GM19238 (cell line): ENCODE results near the gene ZIC4.

Source experiments
- DNase-seq: peaks from one replicate; pipeline ENCODE4 v3.0.0; 2011; ENCODE audit warnings: low spot score; ENCODE audit not compliant: insufficient read length

ZIC4 gene

GRCh38 chr3:147406028-147406931, at the start of gene ZIC4:
ZIC4 (minus strand) TSS chr3:147406543; CDS start chr3:147402797, 3,746 bp downstream.
- DNase-seq: no peak

GRCh38 chr3:147449669-147450068, 43.3 kb upstream of the ZIC4 start:
- no peak for DNase-seq

- DNase-seq: no peak
Observed at GRCh38 chr3:147447224-147447623, 40.9 kb upstream of the ZIC4 start.

- DNase-seq: no peak
Observed at GRCh38 chr3:147431751-147432150, 25.4 kb upstream of the ZIC4 start.

GRCh38 chr3:147428754-147429153, 22.4 kb upstream of the ZIC4 start:
- DNase-seq: no peak

- no peak for DNase-seq
Observed at GRCh38 chr3:147428326-147428725, 22.0 kb upstream of the ZIC4 start.

GRCh38 chr3:147427746-147428145, 21.4 kb upstream of the ZIC4 start:
- DNase-seq: no peak

- no peak for DNase-seq
Observed at GRCh38 chr3:147426931-147427330, 20.6 kb upstream of the ZIC4 start.

GRCh38 chr3:147425388-147425850, 19.1 kb upstream of the ZIC4 start:
- no peak for DNase-seq

GRCh38 chr3:147424581-147425387, 18.4 kb upstream of the ZIC4 start:
- DNase-seq: no peak

- DNase-seq: no peak
Observed at GRCh38 chr3:147423798-147424580, 17.6 kb upstream of the ZIC4 start.

- no peak for DNase-seq
Observed at GRCh38 chr3:147423537-147423797, 17.1 kb upstream of the ZIC4 start.

- no peak for DNase-seq
Observed at GRCh38 chr3:147422601-147423536, 16.5 kb upstream of the ZIC4 start.

- no peak for DNase-seq
Observed at GRCh38 chr3:147422196-147422595, 15.9 kb upstream of the ZIC4 start.

- DNase-seq: no peak
Observed at GRCh38 chr3:147421184-147421912, 15.0 kb upstream of the ZIC4 start.

- DNase-seq: no peak
Observed at GRCh38 chr3:147420353-147421183, 14.2 kb upstream of the ZIC4 start.

GRCh38 chr3:147419781-147420224, 13.5 kb upstream of the ZIC4 start:
- no peak for DNase-seq

- no peak for DNase-seq
Observed at GRCh38 chr3:147418808-147419701, 12.7 kb upstream of the ZIC4 start.
